A549 (cell line): Measurements from ENCODE around the gene NANOS2. TPM values are rescaled to one million over a fixed set of nuclear protein-coding genes. Genes with fewer than 3 reads are reported as not detected.
A peak's percentile ranks its signal among the peaks of the same experiment; 100 is the strongest.

Experiments
- ATAC-seq, 2 experiments: fragments of 200-7000 bp in 1 of 2; fragments of >200 bp in 1 of 2; cut with Nextera tagmentation in 1 of 2; cut with Tn5 transposase in 1 of 2; 3 replicates each; pipeline versions ENCODE4 v1.8.0 to v1.9.1; 2018 to 2020; ENCODE audit warnings: mild to moderate bottlenecking in 1 of 2, moderate library complexity in 1 of 2
- CTCF ChIA-PET: fragments of 300-600 bp; sonication (Branson Sonifier 250); formaldehyde crosslinking; extraction: SDS; loops from one replicate; lab custom pipeline; 2021; ENCODE audit warnings: antibody characterized with exemption, inconsistent platforms; lab: Yijun Ruan, JAX
- POLR2A ChIA-PET: fragments of 350-600 bp; formaldehyde crosslinking; extraction: SDS; loops from one replicate; lab custom pipeline; 2021; ENCODE audit warnings: antibody characterized with exemption, inconsistent platforms; lab: Yijun Ruan, JAX
- DNase-seq, 2 experiments: peaks; one replicate each; pipeline versions ENCODE4 v3.0.0 to v3.0.0-alpha.2; 2011 to 2016; ENCODE audit warnings: low read depth in 1 of 2, low spot score in 1 of 2
- FAIRE-seq: peaks from 2 replicates; lab custom pipeline; 2011; peaks lifted over from hg19 to GRCh38; lab: Jason Lieb, UNC
- H3K27ac ChIP-seq, 2 experiments: fragments of >200 bp; sonication (Bioruptor Twin); formaldehyde crosslinking; 3 replicates each; pipeline ENCODE4 v1.5.1; 2016 to 2017
- H3K4me1 ChIP-seq: fragments of >200 bp; sonication (Bioruptor Twin); formaldehyde crosslinking; 3 replicates; pipeline ENCODE4 v1.6.1; 2016
- H3K4me2 ChIP-seq: fragments of >200 bp; sonication (Bioruptor Twin); formaldehyde crosslinking; 3 replicates; pipeline ENCODE4 v1.6.1; 2016
- H3K4me3 ChIP-seq: fragments of >200 bp; sonication (Bioruptor Twin); formaldehyde crosslinking; 3 replicates; pipeline ENCODE4 v1.5.1; 2016
- H3K9me3 ChIP-seq: fragments of >200 bp; sonication (Bioruptor Twin); formaldehyde crosslinking; 3 replicates; pipeline ENCODE4 v1.6.1; 2016
- BHLHE40 ChIP-seq: IDR thresholded peaks from 2 replicates; pipeline ENCODE4 v1.6.1; 2012; ENCODE audit warnings: low read depth, low read length, inconsistent platforms
- ELK1 ChIP-seq: fragments of 150-350 bp; IDR thresholded peaks from 2 replicates; pipeline ENCODE4 v1.6.1; 2014; ENCODE audit warnings: low read depth, mild to moderate bottlenecking, low read length
- ESRRA ChIP-seq: fragments of 150-350 bp; IDR thresholded peaks from 2 replicates; pipeline ENCODE4 v1.6.1; 2014; ENCODE audit warnings: mild to moderate bottlenecking, low read length, borderline replicate concordance
- FOXS1 ChIP-seq: fragments of 250-450 bp; sonication (Bioruptor Pico); IDR thresholded peaks from 2 replicates; pipeline ENCODE4 v1.5.0; 2020; ENCODE audit warnings: mild to moderate bottlenecking, moderate library complexity
- HMGXB4 ChIP-seq: fragments of 250-450 bp; sonication (Bioruptor Pico); IDR thresholded peaks from 2 replicates; pipeline ENCODE4 v1.5.0; 2021; ENCODE audit warnings: mild to moderate bottlenecking, moderate library complexity, borderline replicate concordance
- HOXB13 ChIP-seq: fragments of 250-450 bp; sonication (Bioruptor Pico); IDR thresholded peaks from 2 replicates; pipeline ENCODE4 v1.5.0; 2020; ENCODE audit warnings: low read depth, mild to moderate bottlenecking, moderate library complexity
- JUN ChIP-seq, 2 experiments: fragments of >200 bp; sonication (Bioruptor Twin); formaldehyde crosslinking; IDR thresholded peaks; 2 replicates in 1 of 2; 3 replicates in 1 of 2; pipeline ENCODE4 v1.6.1; 2016 to 2017
- NFE2L2 ChIP-seq: fragments of 150-350 bp; conservative IDR thresholded peaks from 2 replicates; pipeline ENCODE4 v1.6.1; 2014; ENCODE audit warnings: low read length
- NPAS2 ChIP-seq: fragments of 250-450 bp; sonication (Bioruptor Pico); IDR thresholded peaks from 2 replicates; pipeline ENCODE4 v1.8.0; 2022; ENCODE audit warnings: mild to moderate bottlenecking, moderate library complexity, borderline replicate concordance
- PBX3 ChIP-seq: IDR thresholded peaks from 2 replicates; pipeline ENCODE4 v1.6.1; 2012
- PHF8 ChIP-seq: fragments of 200-600 bp; sonication (generic); IDR thresholded peaks from 2 replicates; pipeline ENCODE4 v1.6.1; 2016; ENCODE audit warnings: low read depth, mild to moderate bottlenecking, antibody characterized with exemption, moderate library complexity, borderline replicate concordance
- RARB ChIP-seq: fragments of 250-450 bp; sonication (Bioruptor Pico); IDR thresholded peaks from 2 replicates; pipeline ENCODE4 v1.8.0; 2021; ENCODE audit warnings: mild to moderate bottlenecking, moderate library complexity
- RNF2 ChIP-seq: fragments of 200-600 bp; sonication (generic); IDR thresholded peaks from 2 replicates; pipeline ENCODE4 v1.6.1; 2016; ENCODE audit warnings: low read depth, mild to moderate bottlenecking, antibody characterized with exemption, moderate library complexity, borderline replicate concordance
- SMC3 ChIP-seq: fragments of >200 bp; sonication (Bioruptor Twin); formaldehyde crosslinking; IDR thresholded peaks from 3 replicates; pipeline ENCODE4 v1.6.1; 2018; ENCODE audit warnings: inconsistent platforms
- SREBF2 ChIP-seq: fragments of 450-650 bp; IDR thresholded peaks from 2 replicates; pipeline ENCODE4 v1.6.1; 2014; ENCODE audit warnings: mild to moderate bottlenecking, moderate library complexity
- TP53 ChIP-seq: fragments of 250-450 bp; sonication (Bioruptor Pico); IDR thresholded peaks from 2 replicates; pipeline ENCODE4 v1.5.0; 2021; ENCODE audit warnings: mild to moderate bottlenecking, moderate library complexity
- ZFP36 ChIP-seq: fragments of 450-650 bp; IDR thresholded peaks from 2 replicates; pipeline ENCODE4 v1.6.1; 2014; ENCODE audit warnings: borderline replicate concordance; ENCODE audit not compliant: partially characterized antibody
- ZNF302 ChIP-seq: fragments of 250-450 bp; sonication (Bioruptor Pico); IDR thresholded peaks from 2 replicates; pipeline ENCODE4 v1.9.0; 2021; ENCODE audit warnings: inconsistent platforms, mild to moderate bottlenecking, moderate library complexity
- WGBS: methylation state at CpG from one replicate; pipeline ENCODE4 v1.1.6; 2017; ENCODE audit errors: missing lambda C conversion rate; 5-methylcytosine and 5-hydroxymethylcytosine counted together
- polyA plus RNA-seq, 4 experiments: library from polyadenylated mRNA; depleted of rRNA in 3 of 4; stranded (reverse); fragments of >200 nt; fragmentation: RNase III in 1 of 4; extraction: RNeasy Plus Mini Kit Qiagen cat#74134 plus additional on column Dnase treatment in 1 of 4; gene quantifications; 2 replicates in 3 of 4; 3 replicates in 1 of 4; pipeline ENCODE4 v1.2.3, GENCODE V29; 2011 to 2017
- TF ChIP-seq, protein P1 (sequence below): fragments of >200 bp; sonication (Bioruptor Twin); formaldehyde crosslinking; IDR thresholded peaks from 2 replicates; pipeline ENCODE4 v1.6.1; 2016
- TF ChIP-seq, protein P2 (sequence below): fragments of >200 bp; sonication (Bioruptor Twin); formaldehyde crosslinking; IDR thresholded peaks from 3 replicates; pipeline ENCODE4 v1.6.1; 2016

Gene NANOS2
- polyA plus RNA-seq, 2 of the 4 experiments (the other 2 are of a cell fraction), result not detected

GRCh38 chr19:45911291-45911690 lies 3.3 kb downstream of the NANOS2 start:
- TF ChIP-seq NFE2L2 (no peak), PHF8 (no peak), PBX3 (no peak), RARB (CRISPR knock-in tag) (no peak), NPAS2 (CRISPR knock-in tag) (no peak), FOXS1 (CRISPR knock-in tag) (no peak)
- ATAC-seq (peak in 1 of 2 experiments; percentile 31; a peak in 2 of 6 replicates), DNase-seq (no peak), FAIRE-seq (no peak)
- CTCF ChIA-PET, result interaction anchor here (0.9 kb wide), 1 partner anchor 16 kb away, joined by 4 read pairs; no protein-coding TSS in a partner anchor
- Histone ChIP-seq H3K4me2 (no peak overlapping the region), H3K4me1 (no peaks in the 10 kb centered on the region), H3K4me3 (no peak overlapping the region), H3K9me3 (no peaks in the 10 kb centered on the region), H3K27ac (no peak overlapping the region)
- WGBS, result 54% methylated on average over 8 of the region's 8 CpGs
- POLR2A ChIA-PET, result no interaction called here

- Histone ChIP-seq H3K27ac (no peak overlapping the region), H3K4me1 (no peaks in the 10 kb centered on the region), H3K9me3 (no peaks in the 10 kb centered on the region), H3K4me3 (no peak overlapping the region), H3K4me2 (no peak overlapping the region)
- ATAC-seq (0 out of 6 replicates have a peak, but pooled peaks have one; percentile 31 to 36), DNase-seq (no peak), FAIRE-seq (no peak)
- WGBS, result 50% methylated on average over 5 of the region's 5 CpGs
- no peak for TF ChIP-seq HOXB13 (CRISPR knock-in tag)
- TF ChIP-seq ELK1, result no peak
- no peak for TF ChIP-seq TP53 (CRISPR knock-in tag)
- no peak for TF ChIP-seq SREBF2
- TF ChIP-seq HMGXB4 (CRISPR knock-in tag), result no peak
- TF ChIP-seq ZNF302 (CRISPR knock-in tag), result no peak
- TF ChIP-seq SMC3, result no peak
- TF ChIP-seq, protein P1, sequence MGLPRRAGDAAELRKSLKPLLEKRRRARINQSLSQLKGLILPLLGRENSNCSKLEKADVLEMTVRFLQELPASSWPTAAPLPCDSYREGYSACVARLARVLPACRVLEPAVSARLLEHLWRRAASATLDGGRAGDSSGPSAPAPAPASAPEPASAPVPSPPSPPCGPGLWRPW, result no peak
- no peak for TF ChIP-seq ZFP36
- TF ChIP-seq NFE2L2, result no peak
- TF ChIP-seq, protein P2, sequence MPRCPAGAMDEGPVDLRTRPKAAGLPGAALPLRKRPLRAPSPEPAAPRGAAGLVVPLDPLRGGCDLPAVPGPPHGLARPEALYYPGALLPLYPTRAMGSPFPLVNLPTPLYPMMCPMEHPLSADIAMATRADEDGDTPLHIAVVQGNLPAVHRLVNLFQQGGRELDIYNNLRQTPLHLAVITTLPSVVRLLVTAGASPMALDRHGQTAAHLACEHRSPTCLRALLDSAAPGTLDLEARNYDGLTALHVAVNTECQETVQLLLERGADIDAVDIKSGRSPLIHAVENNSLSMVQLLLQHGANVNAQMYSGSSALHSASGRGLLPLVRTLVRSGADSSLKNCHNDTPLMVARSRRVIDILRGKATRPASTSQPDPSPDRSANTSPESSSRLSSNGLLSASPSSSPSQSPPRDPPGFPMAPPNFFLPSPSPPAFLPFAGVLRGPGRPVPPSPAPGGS, result no peak
- no peak for TF ChIP-seq RNF2
- TF ChIP-seq BHLHE40, result no peak
- TF ChIP-seq ESRRA, result no peak
- TF ChIP-seq JUN (IDR thresholded peaks at IDR 0.05), result no peak
- POLR2A ChIA-PET, result no interaction called here
- CTCF ChIA-PET, result interaction anchor here (1.8 to 2.2 kb wide), 5 partner anchors 18 to 169 kb away, joined by 4 to 6 read pairs (median 5); partner anchors contain the start of gene FOXA3
Observed at GRCh38 chr19:45908956-45909355, 5.6 kb downstream of the NANOS2 start.
